Activated CD8-positive, alpha-beta T cell treated with anti-CD3 and anti-CD28 coated beads, Interleukin-2, amount 10 ng/mL, durations not matched to agents 7 days and 5 days (primary cell): ENCODE measurements around the gene QRSL1. TPM values are rescaled to one million over a fixed set of nuclear protein-coding genes. Genes with fewer than 3 reads are reported as not detected.
"Not testable (repeated sequence)": the region's sequence is repeated elsewhere in the genome, so short reads cannot be mapped to it uniquely, and the experiment has no call there.

Experiments
- ATAC-seq: fragments of 150-1000 bp; cut with Tn5 transposase; one replicate; pipeline ENCODE4 v1.10.0; 2021; ENCODE audit warnings: moderate library complexity
- CTCF ChIA-PET: fragments of 350-600 bp; sonication (Branson Sonifier 250); formaldehyde crosslinking; loops from one replicate; lab custom pipeline; 2021; ENCODE audit warnings: antibody characterized with exemption; lab: Charles Lee
- POLR2A ChIA-PET: fragments of 350-600 bp; sonication (Branson Sonifier 250); formaldehyde crosslinking; loops from one replicate; lab custom pipeline; 2021; ENCODE audit warnings: antibody characterized with exemption; lab: Charles Lee
- DNase-seq: peaks from one replicate; pipeline ENCODE4 v3.0.0-alpha.2; 2020
- H3K27ac Mint-ChIP-seq: one replicate; pipeline ENCODE4 v1.8.0; 2021; ENCODE audit warnings: mild to moderate bottlenecking, mixed read lengths
- H3K27me3 Mint-ChIP-seq: one replicate; pipeline ENCODE4 v1.8.0; 2021; ENCODE audit warnings: low read depth, mixed read lengths
- H3K36me3 Mint-ChIP-seq: one replicate; pipeline ENCODE4 v1.8.0; 2021; ENCODE audit warnings: low read depth, mixed read lengths
- H3K4me1 Mint-ChIP-seq: one replicate; pipeline ENCODE4 v1.8.0; 2021; ENCODE audit warnings: low read depth, mixed read lengths
- H3K4me3 Mint-ChIP-seq: one replicate; pipeline ENCODE4 v1.8.0; 2021; ENCODE audit warnings: mild to moderate bottlenecking, mixed read lengths
- H3K9me3 Mint-ChIP-seq: one replicate; pipeline ENCODE4 v1.8.0; 2022; ENCODE audit warnings: mixed read lengths; ENCODE audit not compliant: insufficient read depth
- total RNA-seq, 2 experiments: library from RNA; stranded (reverse); gene quantifications; one replicate each; pipeline ENCODE4 v1.2.3, GENCODE V29; 2021

The QRSL1 gene
- total RNA-seq = 10 to 100 TPM; 12.3 to 14.2 TPM

- peak; percentile 96 for ATAC-seq
- H3K27ac Mint-ChIP-seq = peak within 1 kb of the TSS; percentile 95
- peaks cover 9% of the 10 kb centered on the region for H3K36me3 Mint-ChIP-seq
- POLR2A ChIA-PET = interaction anchor here (1.0 to 1.5 kb wide), 3 partner anchors 12 to 117 kb away, joined by 3 to 4 read pairs (median 3); no protein-coding TSS in a partner anchor
- H3K27me3 Mint-ChIP-seq = no peaks in the 10 kb centered on the region
- H3K9me3 Mint-ChIP-seq = no peaks in the 10 kb centered on the region
- DNase-seq = peak; percentile 92
- H3K4me3 Mint-ChIP-seq = peak within 1 kb of the TSS; percentile 91
- CTCF ChIA-PET = interaction anchor here (1.0 to 1.7 kb wide), 2 partner anchors 20 to 21 kb away, joined by 4 to 11 read pairs; no protein-coding TSS in a partner anchor
- H3K4me1 Mint-ChIP-seq = peaks cover 34% of the 10 kb centered on the region
These were observed at the start of gene QRSL1, which contains the start of gene RTN4IP1 for GRCh38 chr6:106629103-106629858. QRSL1 (plus strand) TSS chr6:106629578; CDS start chr6:106629682, 104 bp downstream. RTN4IP1 (minus strand) TSS chr6:106629498; CDS start chr6:106629021, 477 bp downstream.

DNA sequence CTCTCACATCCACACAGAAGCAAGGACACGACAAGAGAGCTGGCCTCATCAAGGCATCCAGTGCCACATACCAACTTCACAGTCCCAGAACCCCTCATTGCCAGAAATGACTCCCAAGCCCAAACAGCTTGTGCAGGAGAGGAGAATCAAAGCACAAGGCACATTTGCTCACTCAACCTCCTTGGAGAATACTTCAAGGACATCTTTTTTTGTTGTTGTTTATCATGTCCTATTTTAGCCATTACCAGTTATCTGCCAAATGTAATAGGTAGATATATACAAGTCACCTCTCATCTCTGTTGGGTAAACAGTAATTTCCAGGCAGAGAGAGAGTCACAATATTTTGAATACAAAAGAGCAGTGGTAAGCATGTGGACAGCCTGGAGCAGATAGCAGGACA is 47.9 kb upstream of the QRSL1 start:
- no peaks in the 10 kb centered on the region for H3K4me1 Mint-ChIP-seq
- CTCF ChIA-PET = interaction anchor here (0.8 to 1.5 kb wide), 2 partner anchors 136 to 1179 kb away, joined by 3 to 4 read pairs; partner anchors contain the start of gene PREP
- H3K27me3 Mint-ChIP-seq = no peaks in the 10 kb centered on the region
- no peak overlapping the region for H3K27ac Mint-ChIP-seq
- no peaks in the 10 kb centered on the region for H3K9me3 Mint-ChIP-seq
- no peak overlapping the region for H3K4me3 Mint-ChIP-seq
- DNase-seq (no peak), ATAC-seq (no peak)
- POLR2A ChIA-PET = no interaction called here
- H3K36me3 Mint-ChIP-seq = peaks cover 11% of the 10 kb centered on the region

DNA sequence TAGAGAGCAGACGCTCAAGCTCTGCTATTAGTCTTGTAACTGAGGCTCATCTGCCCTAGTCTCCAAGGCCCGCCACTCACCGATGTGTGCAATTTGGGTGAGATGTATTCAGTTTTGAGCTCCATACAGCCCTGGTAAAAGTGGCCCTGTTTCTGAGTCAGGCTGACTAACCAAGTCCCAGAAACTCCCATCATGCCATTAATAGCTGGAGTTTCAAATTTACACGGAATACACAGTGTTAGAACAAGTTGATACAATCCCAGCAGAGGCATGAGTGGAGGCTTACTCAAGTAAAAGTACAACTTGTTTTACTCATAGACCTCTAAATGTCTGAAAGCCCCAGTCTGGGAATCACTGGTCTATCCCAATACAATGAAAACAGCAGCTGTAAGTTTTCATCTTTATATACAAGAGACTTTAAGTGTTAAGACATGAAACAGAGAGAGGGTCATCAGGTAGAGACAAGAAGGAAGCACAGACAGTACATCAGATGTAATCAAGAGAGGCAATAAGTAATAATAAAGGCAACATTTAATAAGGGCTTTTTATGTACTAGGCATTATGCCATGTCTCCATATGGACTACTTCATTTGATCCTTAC is 42.5 kb upstream of the QRSL1 start:
- CTCF ChIA-PET = interaction anchor here (2.0 kb wide), 1 partner anchor 142 kb away, joined by 5 read pairs; no protein-coding TSS in a partner anchor
- H3K27ac Mint-ChIP-seq = no peak overlapping the region
- no peaks in the 10 kb centered on the region for H3K4me1 Mint-ChIP-seq
- POLR2A ChIA-PET = no interaction called here
- no peak overlapping the region for H3K4me3 Mint-ChIP-seq
- DNase-seq (no peak), ATAC-seq (no peak)
- peaks cover 9% of the 10 kb centered on the region for H3K36me3 Mint-ChIP-seq
- H3K9me3 Mint-ChIP-seq = no peaks in the 10 kb centered on the region
- no peaks in the 10 kb centered on the region for H3K27me3 Mint-ChIP-seq

DNA sequence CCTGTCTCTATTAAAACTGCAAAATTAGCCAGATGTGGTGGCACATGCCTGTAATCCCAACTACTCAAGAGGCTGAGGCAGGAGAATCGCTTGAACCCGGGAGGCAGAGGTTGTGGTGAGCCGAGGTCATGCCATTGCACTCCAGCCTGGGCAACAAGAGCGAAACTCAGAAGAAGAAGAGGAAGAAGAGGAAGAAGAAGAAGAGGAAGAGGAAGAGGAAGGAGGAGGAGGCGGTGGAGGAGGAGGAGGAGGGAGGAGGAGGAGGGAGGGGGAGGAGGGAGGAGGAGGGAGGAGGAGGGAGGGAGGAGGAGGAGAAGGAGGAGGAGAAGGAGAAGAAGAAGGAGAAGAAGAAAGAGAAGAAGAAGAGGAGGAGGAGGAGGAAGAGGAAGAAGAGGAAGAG is 40.4 kb upstream of the QRSL1 start:
- H3K27ac Mint-ChIP-seq, POLR2A ChIA-PET, H3K4me1 Mint-ChIP-seq, H3K9me3 Mint-ChIP-seq, H3K36me3 Mint-ChIP-seq, H3K27me3 Mint-ChIP-seq, ATAC-seq, H3K4me3 Mint-ChIP-seq, DNase-seq: not testable (repeated sequence)
- CTCF ChIA-PET = interaction anchor here (1.4 kb wide), 1 partner anchor 20 kb away, joined by 4 read pairs; no protein-coding TSS in a partner anchor

DNA sequence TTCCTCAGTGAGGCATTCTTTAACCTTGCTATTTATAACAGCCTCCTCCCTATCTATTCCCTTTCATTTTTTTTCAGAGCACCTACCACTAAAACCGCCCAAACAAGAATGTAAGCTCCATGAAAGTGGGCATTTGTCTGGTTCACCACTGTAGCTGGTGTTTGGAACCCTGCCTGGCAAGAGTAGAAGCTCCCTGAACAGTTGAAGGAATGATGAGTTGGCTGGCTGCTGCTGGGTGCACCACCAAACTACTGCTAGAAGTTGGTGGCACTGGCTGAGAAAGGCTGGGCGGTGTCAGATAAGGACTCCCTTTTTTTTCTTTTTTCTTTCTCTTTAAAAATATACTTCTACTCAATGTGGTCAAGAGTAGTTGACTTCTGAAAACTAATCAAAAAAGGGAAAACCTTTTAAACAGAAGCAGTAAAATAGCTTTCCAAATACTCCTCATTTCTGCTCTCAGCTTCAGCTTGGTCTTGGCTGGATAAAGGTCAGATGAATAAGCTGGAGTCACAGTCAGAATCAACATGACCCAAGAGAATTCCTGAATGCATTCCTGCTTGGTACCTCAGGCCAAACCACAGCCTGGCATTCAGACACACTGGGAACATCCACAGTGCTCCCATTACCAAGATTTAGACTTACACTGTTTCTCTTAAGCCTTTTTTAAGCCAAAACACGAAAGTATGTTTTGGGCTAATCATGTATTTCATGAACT is 38.1 kb upstream of the QRSL1 start:
- no peaks in the 10 kb centered on the region for H3K4me1 Mint-ChIP-seq
- POLR2A ChIA-PET = interaction anchor here (0.6 kb wide), 1 partner anchor 724 kb away, joined by 3 read pairs; no protein-coding TSS in a partner anchor
- CTCF ChIA-PET = no interaction called here
- H3K9me3 Mint-ChIP-seq = no peaks in the 10 kb centered on the region
- peaks cover 4% of the 10 kb centered on the region for H3K36me3 Mint-ChIP-seq
- no peaks in the 10 kb centered on the region for H3K27me3 Mint-ChIP-seq
- ATAC-seq (no peak), DNase-seq (no peak)
- H3K4me3 Mint-ChIP-seq = no peak overlapping the region
- no peak overlapping the region for H3K27ac Mint-ChIP-seq

- CTCF ChIA-PET = no interaction called here
- Mint-ChIP-seq H3K27ac (no peak overlapping the region), H3K4me3 (no peak overlapping the region), H3K9me3 (no peaks in the 10 kb centered on the region), H3K27me3 (no peaks in the 10 kb centered on the region), H3K36me3 (peaks cover 11% of the 10 kb centered on the region), H3K4me1 (no peaks in the 10 kb centered on the region)
- DNase-seq (no peak), ATAC-seq (no peak)
- POLR2A ChIA-PET = no interaction called here
These were observed 29.9 kb upstream of the QRSL1 start for GRCh38 chr6:106599440-106599839.

DNA sequence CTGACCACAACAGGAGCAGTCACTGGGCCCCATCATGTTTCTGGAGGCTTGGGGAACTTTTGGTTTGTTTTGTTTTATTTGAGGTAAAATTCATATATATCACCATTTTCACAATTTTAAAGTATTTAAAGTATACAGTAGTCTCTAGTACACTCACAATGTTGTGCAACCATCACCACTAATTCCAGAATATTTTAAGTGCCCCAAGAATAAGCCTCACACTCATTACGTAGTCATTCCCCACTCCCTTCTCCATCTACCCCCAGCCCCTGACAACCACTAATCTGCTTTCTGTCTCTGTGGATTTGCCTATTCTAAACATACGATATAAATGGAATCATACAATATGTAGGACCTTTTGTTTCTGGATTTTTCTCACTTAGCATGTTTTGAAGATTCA is 29.0 kb upstream of the QRSL1 start:
- CTCF ChIA-PET = no interaction called here

GRCh38 chr6:106608080-106608668 is 21.2 kb upstream of the QRSL1 start:
- DNase-seq = peak; percentile 55
- peaks cover 12% of the 10 kb centered on the region for H3K4me1 Mint-ChIP-seq

More for the DNA sequence above, 29.0 kb upstream of the QRSL1 start:
- ATAC-seq = no peak
- DNase-seq = no peak
- no peak overlapping the region for H3K4me3 Mint-ChIP-seq
- H3K9me3 Mint-ChIP-seq = no peaks in the 10 kb centered on the region
- H3K36me3 Mint-ChIP-seq = peaks cover 11% of the 10 kb centered on the region
- H3K27ac Mint-ChIP-seq = no peak overlapping the region
- POLR2A ChIA-PET = no interaction called here
- no peaks in the 10 kb centered on the region for H3K27me3 Mint-ChIP-seq
- no peaks in the 10 kb centered on the region for H3K4me1 Mint-ChIP-seq

GRCh38 chr6:106609699-106610098 is 19.7 kb upstream of the QRSL1 start:
- ChIA-PET POLR2A (no interaction called here), CTCF (interaction anchor here (0.8 to 2.9 kb wide), 15 partner anchors 8 to 388 kb away, joined by 3 to 50 read pairs (median 5); partner anchors contain the start of genes QRSL1 and RTN4IP1)
- no peaks in the 10 kb centered on the region for H3K27me3 Mint-ChIP-seq
- peaks cover 13% of the 10 kb centered on the region for H3K36me3 Mint-ChIP-seq
- no peak overlapping the region for H3K4me3 Mint-ChIP-seq
- ATAC-seq = no peak
- peak; percentile 29 for DNase-seq
- H3K27ac Mint-ChIP-seq = no peak overlapping the region
- peaks cover 26% of the 10 kb centered on the region for H3K4me1 Mint-ChIP-seq
- no peaks in the 10 kb centered on the region for H3K9me3 Mint-ChIP-seq

More at GRCh38 chr6:106608080-106608668, 21.2 kb upstream of the QRSL1 start:
- peak; percentile 77 for ATAC-seq
- Mint-ChIP-seq H3K9me3 (no peaks in the 10 kb centered on the region), H3K4me3 (no peak overlapping the region), H3K36me3 (peaks cover 7% of the 10 kb centered on the region), H3K27me3 (no peaks in the 10 kb centered on the region), H3K27ac (no peak overlapping the region)
- ChIA-PET POLR2A (no interaction called here), CTCF (interaction anchor here (0.6 to 2.9 kb wide), 24 partner anchors 8 to 391 kb away, joined by 3 to 50 read pairs (median 4); partner anchors contain the start of genes QRSL1 and RTN4IP1)

DNA sequence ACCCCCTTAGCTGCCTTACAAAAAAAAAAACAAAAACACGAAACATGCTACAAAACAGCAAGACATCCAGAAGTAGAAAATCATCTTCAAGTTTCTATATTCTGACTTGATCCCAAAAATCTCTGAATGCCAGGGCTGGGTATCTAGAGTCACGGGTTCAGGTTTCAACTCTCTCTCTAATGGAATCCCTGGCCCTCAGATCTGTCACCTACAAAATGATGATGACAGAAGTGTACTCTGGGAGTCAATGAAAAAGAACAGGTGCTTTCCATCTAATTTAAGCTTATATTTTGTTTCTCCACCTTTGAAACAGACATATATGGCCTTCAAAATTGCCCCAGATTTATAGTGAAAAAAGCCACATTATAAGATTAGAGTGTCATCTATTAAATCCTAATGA is 18.3 kb upstream of the QRSL1 start:
- POLR2A ChIA-PET = interaction anchor here (1.0 kb wide), 2 partner anchors 18 to 92 kb away, joined by 3 to 4 read pairs; partner anchors contain the start of genes QRSL1 and RTN4IP1
- H3K36me3 Mint-ChIP-seq = peaks cover 14% of the 10 kb centered on the region
- H3K9me3 Mint-ChIP-seq = no peaks in the 10 kb centered on the region
- DNase-seq (no peak), ATAC-seq (no peak)
- peaks cover 28% of the 10 kb centered on the region for H3K4me1 Mint-ChIP-seq
- no peak overlapping the region for H3K4me3 Mint-ChIP-seq
- no peaks in the 10 kb centered on the region for H3K27me3 Mint-ChIP-seq
- no peak overlapping the region for H3K27ac Mint-ChIP-seq
- CTCF ChIA-PET = interaction anchor here (0.7 to 2.1 kb wide), 4 partner anchors 9 to 368 kb away, joined by 3 to 5 read pairs (median 4); no protein-coding TSS in a partner anchor
